Iris pigment epithelial cell (primary cell): Measurements from ENCODE around the gene GARIN3.
A peak's percentile ranks its signal among the peaks of the same experiment; 100 is the strongest.

Experiments used
- DNase-seq: peaks from one replicate; pipeline ENCODE4 v3.0.0-alpha.2; 2011; ENCODE audit warnings: low read depth

GARIN3 gene

GRCh38 chr5:157166214-157167213 lies at the start of gene GARIN3:
Gene GARIN3, minus strand, starts transcription at chr5:157166264. Its CDS starts 96 bp downstream, at chr5:157166168.
- DNase-seq = no peak

- no peak for DNase-seq
Measured at GRCh38 chr5:157215514-157216167, 49.6 kb upstream of the GARIN3 start.

GRCh38 chr5:157214861-157215513 lies 48.9 kb upstream of the GARIN3 start:
- no peak for DNase-seq

GRCh38 chr5:157214415-157214814 lies 48.4 kb upstream of the GARIN3 start:
- DNase-seq = no peak

- DNase-seq = no peak
Measured at GRCh38 chr5:157213527-157214243, 47.6 kb upstream of the GARIN3 start.

GRCh38 chr5:157212307-157212706 lies 46.2 kb upstream of the GARIN3 start:
- no peak for DNase-seq

GRCh38 chr5:157210652-157211051 lies 44.6 kb upstream of the GARIN3 start:
- DNase-seq = peak; percentile 7

- no peak for DNase-seq
Measured at GRCh38 chr5:157205708-157206107, 39.6 kb upstream of the GARIN3 start.

- no peak for DNase-seq
Measured at GRCh38 chr5:157204765-157205164, 38.7 kb upstream of the GARIN3 start.

GRCh38 chr5:157203417-157203816 lies 37.4 kb upstream of the GARIN3 start:
- DNase-seq = no peak

- DNase-seq = no peak
Measured at GRCh38 chr5:157201857-157202256, 35.8 kb upstream of the GARIN3 start.

- DNase-seq = no peak
Measured at GRCh38 chr5:157198277-157198986, 32.4 kb upstream of the GARIN3 start.

GRCh38 chr5:157197086-157197485 lies 31.0 kb upstream of the GARIN3 start:
- DNase-seq = no peak

- no peak for DNase-seq
Measured at GRCh38 chr5:157196045-157196444, 30.0 kb upstream of the GARIN3 start.

GRCh38 chr5:157193699-157194424 lies 27.8 kb upstream of the GARIN3 start:
- DNase-seq = no peak

- no peak for DNase-seq
Measured at GRCh38 chr5:157189223-157189622, 23.2 kb upstream of the GARIN3 start.

GRCh38 chr5:157188270-157188669 lies 22.2 kb upstream of the GARIN3 start:
- DNase-seq = no peak

GRCh38 chr5:157187046-157187754 lies 21.1 kb upstream of the GARIN3 start:
- no peak for DNase-seq

- no peak for DNase-seq
Measured at GRCh38 chr5:157186309-157187045, 20.4 kb upstream of the GARIN3 start.
